Mesangial cell (primary cell): ENCODE measurements around the gene EIF5A. TPM values are rescaled to one million over a fixed set of nuclear protein-coding genes. Genes with fewer than 3 reads are reported as not detected.

Experiments
- total RNA-seq: library from RNA; depleted of rRNA; stranded (reverse); fragments of >200 nt; gene quantifications from 2 replicates; pipeline ENCODE4 v1.2.3, GENCODE V29; 2015

EIF5A gene
- 263 and 774 TPM in 2 replicates for total RNA-seq

DNA sequence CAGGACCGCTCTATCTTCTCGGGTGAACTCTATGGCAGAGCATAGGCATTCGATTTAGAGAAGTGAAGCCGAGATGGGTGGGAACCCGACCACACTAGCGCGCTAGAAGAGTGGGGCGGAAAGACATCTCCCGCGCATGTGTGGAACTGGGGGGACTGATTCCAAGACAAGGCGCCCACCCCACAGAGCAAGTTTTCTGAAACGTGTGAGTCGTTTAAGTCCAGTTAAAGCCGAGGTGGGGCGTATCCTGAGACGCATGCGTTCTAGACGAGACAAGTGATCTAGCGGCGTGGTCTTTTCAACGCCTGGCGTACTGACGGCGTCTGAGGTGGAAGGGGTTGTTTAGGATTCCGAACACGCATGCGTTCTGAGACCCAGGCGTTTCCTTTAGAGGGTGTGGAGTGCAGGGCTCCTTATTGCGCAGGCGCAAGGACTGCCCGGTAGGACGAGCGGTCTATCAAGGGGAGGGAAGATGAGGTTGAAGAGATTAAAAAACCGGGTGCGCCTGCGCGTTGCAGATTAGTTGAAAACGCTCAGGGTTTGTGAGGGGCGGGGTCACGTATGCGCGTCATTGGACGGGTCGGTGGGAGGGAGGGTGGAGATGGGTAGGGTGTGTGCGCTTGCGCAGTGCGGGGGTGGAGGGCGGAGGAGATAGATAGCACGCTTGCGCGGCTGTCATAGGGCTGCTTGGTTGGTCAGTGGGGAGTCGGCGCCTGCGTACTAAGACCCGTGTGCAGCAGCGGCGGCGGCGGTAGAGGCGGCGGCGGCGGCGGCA, at the start of gene EIF5A:
TSS of gene EIF5A (plus strand) at position 718 of the 775 bp plus-strand sequence. CDS start 2,008 bp downstream, outside the sequence.

DNA sequence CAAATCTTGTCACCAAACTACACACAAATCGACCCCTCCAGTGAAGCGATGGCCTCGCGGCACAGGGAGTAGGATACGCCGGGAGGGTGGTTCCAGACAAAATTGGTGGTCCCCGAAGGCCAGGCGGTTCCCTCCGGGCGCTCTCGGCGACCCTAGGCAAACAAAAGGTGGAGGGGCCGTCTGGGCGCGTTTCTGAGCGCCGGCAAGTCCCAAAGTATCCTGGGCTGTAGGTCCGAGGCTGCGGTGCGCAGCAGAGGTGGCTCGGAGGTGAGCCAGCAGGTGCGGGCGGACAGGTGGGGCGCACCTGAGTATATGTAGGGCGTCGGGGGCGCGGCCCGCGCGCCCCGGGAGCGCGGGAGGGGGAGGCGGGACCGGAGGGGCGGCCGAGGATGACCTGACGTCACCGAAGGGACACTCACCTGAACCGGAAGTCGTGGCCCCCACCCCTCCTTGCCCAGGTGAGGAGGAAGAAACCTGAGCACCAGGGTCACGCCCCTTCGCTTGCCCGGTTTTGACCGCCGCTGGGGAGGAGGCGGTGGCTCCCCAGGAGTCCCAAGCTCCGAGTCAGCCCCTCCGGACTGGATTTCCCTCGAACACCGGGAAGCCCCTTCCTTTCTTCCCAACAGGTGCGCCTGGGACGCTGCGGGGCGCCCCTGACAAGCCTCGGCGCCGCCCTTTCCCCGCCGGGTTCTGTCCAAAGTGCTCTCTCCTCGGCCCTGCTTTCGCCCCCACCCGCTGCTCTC, 45.1 kb upstream of the EIF5A start, which contains the start of gene CLDN7:
TSS of gene CLDN7 (minus strand) at position 287 of the 743 bp plus-strand sequence. CDS start 435 bp downstream, outside the sequence.

DNA sequence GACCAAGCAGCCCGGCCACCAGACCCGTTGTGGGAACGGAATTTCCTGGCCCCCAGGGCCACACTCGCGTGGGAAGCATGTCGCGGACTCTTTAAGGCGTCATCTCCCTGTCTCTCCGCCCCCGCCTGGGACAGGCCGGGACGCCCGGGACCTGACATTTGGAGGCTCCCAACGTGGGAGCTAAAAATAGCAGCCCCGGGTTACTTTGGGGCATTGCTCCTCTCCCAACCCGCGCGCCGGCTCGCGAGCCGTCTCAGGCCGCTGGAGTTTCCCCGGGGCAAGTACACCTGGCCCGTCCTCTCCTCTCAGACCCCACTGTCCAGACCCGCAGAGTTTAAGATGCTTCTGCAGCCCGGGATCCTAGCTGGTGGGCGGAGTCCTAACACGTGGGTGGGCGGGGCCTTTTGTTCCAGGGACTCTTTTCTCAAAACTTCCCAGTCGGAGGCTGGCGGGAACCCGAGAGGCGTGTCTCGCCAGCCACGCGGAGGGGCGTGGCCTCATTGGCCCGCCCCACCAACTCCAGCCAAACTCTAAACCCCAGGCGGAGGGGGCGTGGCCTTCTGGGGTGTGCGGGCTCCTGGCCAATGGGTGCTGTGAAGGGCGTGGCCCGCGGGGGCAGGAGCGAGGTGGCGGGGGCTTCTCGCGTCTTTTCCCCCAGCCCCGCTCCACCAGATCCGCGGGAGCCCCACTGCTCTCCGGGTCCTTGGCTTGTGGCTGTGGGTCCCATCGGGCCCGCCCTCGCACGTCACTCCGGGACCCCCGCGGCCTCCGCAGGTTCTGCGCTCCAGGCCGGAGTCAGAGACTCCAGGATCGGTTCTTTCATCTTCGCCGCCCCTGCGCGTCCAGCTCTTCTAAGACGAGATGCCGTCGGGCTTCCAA, 26.1 kb upstream of the EIF5A start, which contains the start of gene SLC2A4:
TSS of gene SLC2A4 (plus strand) at position 645 of the 879 bp plus-strand sequence. CDS start at position 862, 217 bp downstream.

DNA sequence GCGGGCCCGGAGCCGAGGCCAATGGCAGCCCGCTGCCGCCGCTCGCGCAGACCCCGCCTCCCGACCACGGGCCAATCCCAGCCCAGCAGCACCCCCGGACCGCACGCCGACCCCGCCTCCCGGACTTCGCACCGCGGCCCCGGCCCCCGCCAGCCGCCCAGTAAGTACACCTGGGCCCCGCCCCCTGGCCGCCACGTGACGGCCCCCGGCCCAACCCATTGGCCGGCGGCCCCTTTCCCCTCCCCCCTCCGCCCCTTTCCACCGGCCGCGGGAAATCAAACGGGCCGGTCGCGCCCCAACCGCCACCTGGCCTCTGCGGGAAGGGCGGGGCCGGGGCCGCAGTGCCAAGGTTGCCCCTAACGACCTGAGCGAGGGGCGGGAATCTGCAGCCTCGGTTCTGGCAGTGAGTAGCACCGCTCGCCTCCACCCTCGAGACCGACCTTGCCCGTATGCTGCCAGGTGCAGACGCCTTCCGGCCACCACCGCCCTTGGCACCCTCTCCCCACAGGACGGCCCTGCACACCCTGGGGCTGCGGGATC, 12.7 kb upstream of the EIF5A start, which contains the start of gene YBX2:
TSS of gene YBX2 (minus strand) at position 26 of the 540 bp plus-strand sequence. CDS start 139 bp downstream, outside the sequence.

DNA sequence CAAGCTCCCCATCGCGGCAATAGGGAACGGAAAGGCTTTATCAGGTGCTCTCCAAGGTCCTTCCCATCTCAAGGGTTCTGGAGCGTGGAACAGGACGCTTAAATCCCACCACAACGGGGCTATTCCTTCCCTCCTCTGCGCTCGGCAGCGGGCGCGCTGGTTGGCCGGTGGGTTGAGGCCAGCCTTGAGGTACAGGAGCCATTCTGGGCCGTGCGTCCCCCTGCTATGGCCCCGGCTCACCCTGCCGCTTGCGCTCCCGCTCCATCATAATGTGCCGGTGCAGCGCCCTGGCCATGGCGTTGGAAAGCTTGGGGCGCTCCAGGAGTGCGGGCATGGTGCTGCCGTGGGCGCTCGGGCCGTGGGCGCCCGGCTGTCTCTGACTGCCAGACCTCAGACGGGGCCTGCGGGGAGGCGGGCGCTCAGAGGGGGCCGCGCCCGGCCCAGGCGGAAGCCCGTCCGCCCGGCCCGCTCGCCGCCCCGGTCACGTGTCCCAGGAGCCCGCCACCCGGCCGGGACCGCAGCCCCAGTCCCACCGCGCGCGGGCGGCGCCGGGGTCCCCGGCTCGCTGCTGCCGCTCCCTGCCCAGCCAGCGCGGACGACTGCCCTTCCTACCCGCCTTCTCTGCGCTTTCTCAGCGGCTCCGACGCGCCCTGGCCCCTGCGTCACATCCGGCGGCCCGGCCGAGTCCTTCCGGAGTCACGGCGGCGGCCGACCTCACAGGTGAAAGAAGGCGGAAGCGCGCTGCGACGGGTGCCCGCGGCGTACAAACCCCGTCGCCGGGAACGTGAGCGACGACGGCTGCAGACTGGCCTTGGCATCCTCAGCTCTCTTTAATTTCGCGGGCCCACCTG, 7.5 kb downstream of the EIF5A start, which contains the start of gene GPS2:
TSS of gene GPS2 (minus strand) at position 642 of the 851 bp plus-strand sequence. CDS start at position 334, 308 bp downstream.

DNA sequence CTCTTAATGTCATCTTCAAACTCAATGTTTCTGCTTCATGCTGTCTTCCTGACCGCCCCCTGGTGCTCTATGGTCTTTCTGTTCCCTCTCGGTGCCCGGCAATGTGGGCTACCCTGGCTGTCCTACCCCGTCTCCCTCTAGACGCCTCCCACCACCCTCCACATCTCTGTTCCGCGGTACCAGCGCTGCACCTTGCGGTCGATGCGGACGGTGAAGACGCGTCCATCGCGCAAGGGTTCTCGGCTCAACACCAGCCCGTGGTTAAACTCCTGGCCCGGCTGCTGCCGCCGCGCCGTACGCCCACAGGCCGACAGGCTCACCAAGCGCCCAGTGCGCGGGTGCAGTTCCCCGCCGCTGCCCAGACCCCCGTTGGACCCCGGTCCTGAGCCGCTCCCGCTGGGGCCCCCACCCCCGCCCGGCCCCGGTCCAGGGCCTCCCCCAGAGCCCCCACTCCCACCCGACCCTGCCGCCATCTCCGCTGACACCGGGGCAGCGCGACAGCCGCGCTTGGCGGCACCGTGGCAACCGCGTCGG, 21.5 kb downstream of the EIF5A start, which contains the start of gene NEURL4:
TSS of gene NEURL4 (minus strand) at position 496 of the 534 bp plus-strand sequence. CDS start at position 473, 23 bp downstream.

DNA sequence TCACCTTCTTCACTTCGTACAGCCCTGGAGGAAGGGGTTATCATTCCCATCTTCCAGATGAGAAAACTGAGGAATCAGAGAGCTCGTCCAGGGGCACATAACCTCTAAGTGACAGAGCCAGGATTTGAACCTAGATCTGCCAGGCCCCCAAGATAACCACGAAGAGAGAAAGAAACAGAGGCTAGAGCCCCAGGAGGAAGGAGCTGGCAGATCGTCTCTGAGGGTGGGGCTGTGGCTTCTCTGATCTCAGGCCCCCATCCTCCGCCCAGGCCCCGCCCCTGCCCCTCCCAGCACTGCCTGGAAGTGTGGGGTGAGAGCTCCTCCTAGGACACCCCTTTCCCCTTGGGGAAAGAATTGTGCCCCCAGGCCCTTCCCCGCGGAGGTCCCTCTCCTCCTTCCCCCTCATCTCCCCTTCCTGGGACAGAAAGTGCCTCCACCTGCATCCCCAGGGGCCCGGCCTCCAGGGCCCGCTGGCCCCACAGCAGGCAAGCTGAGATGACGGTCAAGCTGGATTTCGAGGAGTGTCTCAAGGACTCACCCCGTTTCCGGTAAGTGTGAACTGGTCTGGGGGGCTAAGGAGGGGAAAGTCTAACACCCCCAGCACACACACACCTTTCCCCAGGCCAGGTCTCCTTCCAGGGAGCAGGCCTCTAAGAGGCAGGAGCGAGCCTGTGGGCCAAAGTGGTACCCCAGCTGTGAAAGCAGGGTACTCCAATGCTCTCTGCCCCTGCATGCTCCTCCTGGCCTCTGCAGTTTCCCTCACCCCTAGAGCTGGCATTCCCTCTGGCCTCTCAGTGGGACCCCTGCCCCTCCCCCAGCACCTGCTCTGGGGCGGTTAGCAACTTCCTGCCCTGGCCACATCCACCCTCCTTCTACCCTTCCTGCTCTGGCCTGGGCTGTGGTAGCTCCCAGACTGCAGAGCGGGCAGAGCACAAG, 29.1 kb downstream of the EIF5A start, which contains the start of gene ACAP1:
TSS of gene ACAP1 (plus strand) at position 290 of the 936 bp plus-strand sequence. CDS start at position 496, 206 bp downstream.

DNA sequence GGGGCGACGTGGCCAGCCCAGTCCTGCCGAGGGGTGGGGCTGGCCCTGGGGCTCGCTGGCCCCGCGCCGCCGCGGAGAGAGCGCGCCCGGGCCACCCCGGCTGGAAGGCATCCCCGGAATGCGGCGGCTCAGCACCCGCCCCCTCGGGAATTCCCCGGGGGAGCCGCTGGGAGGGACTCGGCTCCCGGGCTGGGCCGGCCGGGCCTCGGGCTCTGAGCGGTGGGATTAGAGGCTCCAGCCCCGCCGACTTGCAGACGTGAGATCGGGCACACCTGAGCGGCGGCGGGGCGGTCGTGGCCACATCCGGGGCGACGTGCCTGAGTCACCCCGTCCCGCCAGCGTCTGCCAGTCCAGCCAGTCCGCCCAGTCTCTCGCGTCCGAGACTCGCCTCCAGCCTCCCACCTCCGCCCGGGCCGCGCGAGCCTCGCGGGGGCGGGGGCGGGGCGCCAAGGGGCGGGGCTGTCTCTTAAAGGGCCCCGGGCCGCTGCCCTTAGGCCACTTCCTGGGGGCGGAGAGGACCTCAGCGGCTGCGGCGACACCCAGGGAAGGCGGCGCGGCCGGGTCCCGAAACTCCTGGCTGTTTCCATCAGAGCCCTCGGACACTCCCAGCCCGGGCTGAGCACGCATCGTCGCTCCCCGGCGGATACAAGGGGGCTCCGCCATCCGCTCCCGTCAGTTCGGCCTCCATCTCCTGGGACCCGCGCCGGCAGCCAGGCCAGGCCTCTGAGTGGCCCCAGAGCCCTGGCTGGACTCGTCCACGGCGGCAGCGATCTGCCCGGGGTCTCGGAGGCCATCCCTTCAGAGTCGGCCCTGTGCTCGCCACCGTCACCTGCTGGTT, 44.5 kb downstream of the EIF5A start, which contains the start of gene KCTD11:
TSS of gene KCTD11 (plus strand) at position 498 of the 838 bp plus-strand sequence.

DNA sequence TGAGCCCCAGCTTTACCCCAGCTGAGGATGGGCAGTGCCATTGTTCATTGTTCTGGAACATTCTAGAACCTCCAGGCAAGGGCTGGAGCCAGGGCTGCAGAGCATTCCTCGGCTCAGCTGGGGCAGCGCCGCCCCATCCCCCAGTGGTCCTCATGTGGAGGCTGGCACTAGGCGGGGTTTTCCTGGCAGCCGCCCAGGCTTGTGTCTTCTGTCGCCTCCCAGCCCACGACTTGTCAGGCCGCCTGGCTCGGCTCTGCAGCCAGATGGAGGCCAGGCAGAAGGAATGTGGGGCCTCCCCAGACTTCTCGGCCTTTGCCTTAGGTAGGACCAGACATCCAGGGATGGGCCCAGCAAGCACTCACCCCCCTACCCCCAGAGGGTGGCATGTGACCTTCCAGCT, 47.6 kb downstream of the EIF5A start, which contains the start of gene TMEM95:
TSS of gene TMEM95 (plus strand) at position 104 of the 400 bp plus-strand sequence. CDS start at position 153, 49 bp downstream.

Other genes with a start within 250 kb of the EIF5A start
- not detected in 2 replicates for gene CLEC10A, start 227.4 kb upstream of the EIF5A start, total RNA-seq
- gene ASGR2, start 192.8 kb upstream of the EIF5A start, total RNA-seq, result not detected in 2 replicates
- gene ASGR1, start 128.3 kb upstream of the EIF5A start, total RNA-seq, result 0.63 and 1.6 TPM in 2 replicates
- gene DLG4, start 87.8 kb upstream of the EIF5A start, total RNA-seq, result 6.7 and 13.9 TPM in 2 replicates
- gene ACADVL, start 87.7 kb upstream of the EIF5A start, total RNA-seq, result 261 and 318 TPM in 2 replicates
- 51.0 and 69.3 TPM in 2 replicates for gene DVL2, start 73.1 kb upstream of the EIF5A start, total RNA-seq
- gene PHF23, start 68.2 kb upstream of the EIF5A start, total RNA-seq, result 27.4 and 45.8 TPM in 2 replicates
- 262 and 715 TPM in 2 replicates for gene GABARAP, start 65.2 kb upstream of the EIF5A start, total RNA-seq
- gene CTDNEP1, start 55.9 kb upstream of the EIF5A start, total RNA-seq, result 78.1 and 103 TPM in 2 replicates
- 37.9 and 42.0 TPM in 2 replicates for gene ELP5, start 55.4 kb upstream of the EIF5A start, total RNA-seq
- gene CLDN7, start 45.1 kb upstream of the EIF5A start, total RNA-seq, result 12.4 and 33.1 TPM in 2 replicates
- gene SLC2A4, start 25.9 kb upstream of the EIF5A start, total RNA-seq, result under 0.01 and 0.76 TPM in 2 replicates
- gene YBX2, start 13.0 kb upstream of the EIF5A start, total RNA-seq, result 0.16 and 0.63 TPM in 2 replicates
- gene GPS2, start 7.7 kb downstream of the EIF5A start, total RNA-seq, result 42.2 and 68.3 TPM in 2 replicates
- 13.1 and 14.7 TPM in 2 replicates for gene NEURL4, start 21.7 kb downstream of the EIF5A start, total RNA-seq
- gene ACAP1, start 28.9 kb downstream of the EIF5A start, total RNA-seq, result 0.38 and 0.65 TPM in 2 replicates
- 13.5 and 19.6 TPM in 2 replicates for gene KCTD11, start 44.5 kb downstream of the EIF5A start, total RNA-seq
- gene TMEM95, start 47.5 kb downstream of the EIF5A start, total RNA-seq, result not detected in 2 replicates
- 2.6 and 4.6 TPM in 2 replicates for gene TNK1, start 73.5 kb downstream of the EIF5A start, total RNA-seq
- 69.7 and 127 TPM in 2 replicates for gene PLSCR3, start 86.9 kb downstream of the EIF5A start, total RNA-seq
- gene TMEM256, start 96.5 kb downstream of the EIF5A start, total RNA-seq, result 250 and 289 TPM in 2 replicates
- 9.3 and 24.3 TPM in 2 replicates for gene NLGN2, start 100.2 kb downstream of the EIF5A start, total RNA-seq
- not detected in 2 replicates for gene SPEM1, start 112.7 kb downstream of the EIF5A start, total RNA-seq
- not detected in 2 replicates for gene SPEM2, start 118.0 kb downstream of the EIF5A start, total RNA-seq
- not detected in 2 replicates for gene SPEM3, start 121.2 kb downstream of the EIF5A start, total RNA-seq
- 12.9 and 19.5 TPM in 2 replicates for gene TMEM102, start 127.8 kb downstream of the EIF5A start, total RNA-seq
- 0.49 and 2.2 TPM in 2 replicates for gene FGF11, start 131.9 kb downstream of the EIF5A start, total RNA-seq
- 6.4 and 17.1 TPM in 2 replicates for gene CHRNB1, start 137.4 kb downstream of the EIF5A start, total RNA-seq
- gene ZBTB4, start 172.0 kb downstream of the EIF5A start, total RNA-seq, result 17.9 and 31.6 TPM in 2 replicates
- not detected in 2 replicates for gene SLC35G6, start 173.8 kb downstream of the EIF5A start, total RNA-seq
- 74.3 and 158 TPM in 2 replicates for gene POLR2A, start 176.7 kb downstream of the EIF5A start, total RNA-seq
- 13.5 and 25.2 TPM in 2 replicates for gene TNFSF12, start 241.4 kb downstream of the EIF5A start, total RNA-seq